Panc1 (cell line): ENCODE results near the gene MLH3. TPM values are rescaled to one million over a fixed set of nuclear protein-coding genes. Genes with fewer than 3 reads are reported as not detected.

Source experiments
- ATAC-seq: fragments of 200-7000 bp; cut with Tn5 transposase; 2 replicates; pipeline ENCODE4 v1.9.1; 2020; ENCODE audit warnings: mild to moderate bottlenecking, moderate library complexity
- BruUV-seq: library from RNA; stranded (reverse); fragments of 400-500 nt; replicated peaks from 2 replicates; lab custom pipeline; 2021; lab: Mats Ljungman, UMichigan
- CTCF ChIA-PET: fragments of 300-600 bp; sonication (Branson Sonifier 250); formaldehyde crosslinking; loops from one replicate; lab custom pipeline; 2022; ENCODE audit warnings: antibody characterized with exemption; lab: Charles Lee
- POLR2A ChIA-PET: fragments of 300-600 bp; sonication (Branson Sonifier 250); formaldehyde crosslinking; loops from one replicate; lab custom pipeline; 2022; ENCODE audit warnings: antibody characterized with exemption; lab: Charles Lee
- DNase-seq: peaks from one replicate; pipeline ENCODE4 v3.0.0-alpha.2; 2010; ENCODE audit warnings: low read depth, low spot score
- H3K27ac ChIP-seq: 2 replicates; pipeline ENCODE4 v1.5.1; 2011; ENCODE audit warnings: mild to moderate bottlenecking, low read length, inconsistent platforms
- H3K27me3 ChIP-seq: fragments of 200-500 bp; sonication (Bioruptor generic); 2 replicates; pipeline ENCODE4 v1.6.0; 2014; ENCODE audit warnings: low read length, inconsistent platforms; ENCODE audit not compliant: control insufficient read depth, insufficient read depth
- H3K36me3 ChIP-seq: fragments of 200-500 bp; sonication (Bioruptor generic); 2 replicates; pipeline ENCODE4 v1.5.1; 2014; ENCODE audit warnings: inconsistent platforms, mild to moderate bottlenecking, low read length, moderate library complexity; ENCODE audit not compliant: control insufficient read depth, insufficient read depth
- H3K4me1 ChIP-seq: 2 replicates; pipeline ENCODE4 v1.5.1; 2011; ENCODE audit warnings: inconsistent platforms, mild to moderate bottlenecking, low read length, moderate library complexity; ENCODE audit not compliant: control insufficient read depth, insufficient read depth
- H3K4me3 ChIP-seq, 2 experiments: 2 replicates each; pipeline ENCODE4 v1.5.1; 2011 to 2012; ENCODE audit warnings: low read depth in 2 of 2, low read length in 2 of 2, mild to moderate bottlenecking in 2 of 2, inconsistent platforms in 1 of 2, moderate library complexity in 1 of 2
- H3K9me3 ChIP-seq: fragments of 200-500 bp; sonication (Bioruptor generic); 2 replicates; pipeline ENCODE4 v1.5.1; 2014; ENCODE audit warnings: low read depth, mild to moderate bottlenecking, inconsistent platforms, low read length, moderate library complexity; ENCODE audit not compliant: control insufficient read depth, insufficient read depth
- POLR2AphosphoS5 ChIP-seq: IDR thresholded peaks from 2 replicates; pipeline ENCODE4 v1.6.1; 2012; ENCODE audit warnings: mild to moderate bottlenecking, low read depth, low read length, moderate library complexity
- REST ChIP-seq, 2 experiments: IDR thresholded peaks; 2 replicates each; pipeline ENCODE4 v1.6.1; 2011 to 2012; ENCODE audit warnings: low read depth in 2 of 2, control low read depth in 1 of 2, low read length in 1 of 2, mild to moderate bottlenecking in 1 of 2, moderate library complexity in 1 of 2; ENCODE audit not compliant: insufficient read depth in 1 of 2
- SIN3A ChIP-seq: IDR thresholded peaks from 2 replicates; pipeline ENCODE4 v1.6.1; 2012; ENCODE audit warnings: low read depth, mild to moderate bottlenecking, low read length, moderate library complexity, borderline replicate concordance; ENCODE audit not compliant: insufficient read depth
- TCF7L2 ChIP-seq: IDR thresholded peaks from 2 replicates; pipeline ENCODE4 v1.6.1; 2011; ENCODE audit warnings: mild to moderate bottlenecking, low read depth, low read length, inconsistent platforms
- in situ Hi-C: cut with HindIII; loops from 2 replicates; pipeline ENCODE4 v1.10.0; 2016; ENCODE audit warnings: low sequenced_read_pairs, low pct_unique_long_range_greater_than_20kb
- intact Hi-C: fragments of 100-400 bp; cut with micrococcal nuclease; formaldehyde crosslinking; loops from one replicate; pipeline ENCODE4 v1.10.0; 2022; ENCODE audit not compliant: unreplicated experiment
- total RNA-seq: library from RNA; stranded (reverse); gene quantifications from one replicate; pipeline ENCODE4 v1.2.1, GENCODE V29; 2021; ENCODE audit not compliant: unreplicated experiment
- TF ChIP-seq, protein P1 (sequence below): fragments of 450-650 bp; IDR thresholded peaks from 2 replicates; pipeline ENCODE4 v1.5.1; 2017; ENCODE audit warnings: mild to moderate bottlenecking

MLH3 gene
- total RNA-seq, 1 experiment from 2014 or later = 17.0 TPM

- no peaks in the 10 kb centered on the region for H3K9me3 ChIP-seq
- H3K27me3 ChIP-seq = no peaks in the 10 kb centered on the region
- H3K27ac ChIP-seq = no peak overlapping the region
- in situ Hi-C loops (no loop called here), intact Hi-C loops (no loop called here)
- POLR2A ChIA-PET = no interaction called here
- TF ChIP-seq POLR2AphosphoS5 = no peak
- no peak for TF ChIP-seq TCF7L2
- TF ChIP-seq, protein P1, sequence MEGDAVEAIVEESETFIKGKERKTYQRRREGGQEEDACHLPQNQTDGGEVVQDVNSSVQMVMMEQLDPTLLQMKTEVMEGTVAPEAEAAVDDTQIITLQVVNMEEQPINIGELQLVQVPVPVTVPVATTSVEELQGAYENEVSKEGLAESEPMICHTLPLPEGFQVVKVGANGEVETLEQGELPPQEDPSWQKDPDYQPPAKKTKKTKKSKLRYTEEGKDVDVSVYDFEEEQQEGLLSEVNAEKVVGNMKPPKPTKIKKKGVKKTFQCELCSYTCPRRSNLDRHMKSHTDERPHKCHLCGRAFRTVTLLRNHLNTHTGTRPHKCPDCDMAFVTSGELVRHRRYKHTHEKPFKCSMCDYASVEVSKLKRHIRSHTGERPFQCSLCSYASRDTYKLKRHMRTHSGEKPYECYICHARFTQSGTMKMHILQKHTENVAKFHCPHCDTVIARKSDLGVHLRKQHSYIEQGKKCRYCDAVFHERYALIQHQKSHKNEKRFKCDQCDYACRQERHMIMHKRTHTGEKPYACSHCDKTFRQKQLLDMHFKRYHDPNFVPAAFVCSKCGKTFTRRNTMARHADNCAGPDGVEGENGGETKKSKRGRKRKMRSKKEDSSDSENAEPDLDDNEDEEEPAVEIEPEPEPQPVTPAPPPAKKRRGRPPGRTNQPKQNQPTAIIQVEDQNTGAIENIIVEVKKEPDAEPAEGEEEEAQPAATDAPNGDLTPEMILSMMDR = no peak
- TF ChIP-seq REST (IDR thresholded peaks at IDR 0.05; ENCODE audit: insufficient read depth in 1 of 2, low read depth in 2 of 2, low read length in 1 of 2) = no peak
- no peak for TF ChIP-seq SIN3A
- DNase-seq = no peak
- no peak for ATAC-seq
- CTCF ChIA-PET = no interaction called here
- H3K4me3 ChIP-seq = no peak overlapping the region
- no TSS peak for BruUV-seq
- H3K36me3 ChIP-seq = peaks cover 4% of the 10 kb centered on the region; the same call in 1 of the 2 replicates
- no peaks in the 10 kb centered on the region for H3K4me1 ChIP-seq
Measured at GRCh38 chr14:75025082-75025481, 26.2 kb downstream of the MLH3 start.

- intact Hi-C loops = no loop called here
- CTCF ChIA-PET = interaction anchor here (0.5 kb wide), 1 partner anchor 288 kb away, joined by 5 read pairs; no protein-coding TSS in a partner anchor
- in situ Hi-C loops = no loop called here
- ATAC-seq = no peak
- TF ChIP-seq, protein P1 = no peak
- TF ChIP-seq POLR2AphosphoS5 = no peak
- no peak for TF ChIP-seq SIN3A
- TF ChIP-seq TCF7L2 = no peak
- TF ChIP-seq REST (IDR thresholded peaks at IDR 0.05; ENCODE audit: insufficient read depth in 1 of 2, low read depth in 2 of 2, low read length in 1 of 2) = no peak
- H3K27me3 ChIP-seq = no peaks in the 10 kb centered on the region
- DNase-seq = no peak
- no peaks in the 10 kb centered on the region for H3K9me3 ChIP-seq
- H3K36me3 ChIP-seq = peaks cover 12% of the 10 kb centered on the region
- no TSS peak for BruUV-seq
- no peaks in the 10 kb centered on the region for H3K4me1 ChIP-seq
- H3K4me3 ChIP-seq = no peak overlapping the region
- POLR2A ChIA-PET = no interaction called here
- H3K27ac ChIP-seq = no peak overlapping the region
Measured at GRCh38 chr14:75023108-75023507, 28.2 kb downstream of the MLH3 start.
